Astrocyte of the cerebellum (primary cell): Measurements from ENCODE around the gene MTCH1.

Experiments
- DNase-seq: peaks from one replicate; pipeline ENCODE4 v3.0.0-alpha.2; 2011; ENCODE audit warnings: low read depth
- H3K4me3 ChIP-seq: 2 replicates; pipeline ENCODE4 v1.5.1; 2011; ENCODE audit warnings: mild to moderate bottlenecking, low read depth, low read length, moderate library complexity
- CTCF ChIP-seq: IDR thresholded peaks from 2 replicates; pipeline ENCODE4 v1.5.1; 2012; ENCODE audit warnings: low read length, low read depth, moderate library complexity, mild to moderate bottlenecking; ENCODE audit errors: missing control alignments
- in situ Hi-C: cut with HindIII; loops from 2 replicates; pipeline ENCODE4 v1.10.0; 2017; ENCODE audit warnings: low sequenced_read_pairs

Gene MTCH1

GRCh38 chr6:37008484-37009465, 22.8 kb upstream of the MTCH1 start:
- in situ Hi-C loops, result no loop called here
- no peak overlapping the region for H3K4me3 ChIP-seq
- TF ChIP-seq CTCF, result no peak
- no peak for DNase-seq

DNA sequence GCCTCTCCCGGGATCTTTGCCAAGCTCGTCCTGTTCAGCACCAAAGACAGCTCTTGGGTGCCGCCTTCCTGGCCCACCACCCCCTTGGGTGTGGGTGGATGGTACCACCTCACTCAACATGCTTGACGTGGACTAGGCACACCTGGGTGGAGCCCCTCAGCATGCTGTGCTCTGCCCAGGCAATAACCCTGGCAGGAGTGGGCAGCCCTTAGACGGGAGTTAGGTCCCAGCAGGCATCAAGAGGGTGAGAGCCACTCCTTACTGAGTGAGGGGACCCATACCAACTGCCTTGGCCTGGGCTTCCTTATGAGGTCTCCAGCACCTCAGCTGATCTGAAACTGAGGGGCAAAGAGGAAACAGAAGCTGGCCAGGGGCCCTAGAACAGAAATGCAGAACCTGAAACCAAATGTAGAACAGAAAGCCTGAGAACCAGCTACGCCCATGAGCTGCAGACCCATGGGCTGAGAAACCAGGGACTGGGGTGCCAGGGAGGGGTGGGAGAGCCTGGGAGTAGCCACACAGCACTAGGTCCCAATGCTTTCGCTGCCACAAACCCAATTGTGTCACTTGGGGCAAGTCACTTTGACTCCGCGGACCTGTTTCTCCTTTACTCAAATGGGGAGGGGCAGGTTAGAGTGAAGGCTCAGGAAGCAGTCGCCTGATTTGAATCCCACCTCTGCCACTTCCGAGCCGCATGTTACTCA, 21.5 kb upstream of the MTCH1 start:
- in situ Hi-C loops, result no loop called here
- no peak for DNase-seq
- H3K4me3 ChIP-seq, result no peak overlapping the region
- TF ChIP-seq CTCF, result no peak

- TF ChIP-seq CTCF, result no peak
- no peak for DNase-seq
- H3K4me3 ChIP-seq, result no peak overlapping the region
- in situ Hi-C loops, result no loop called here
These were observed 20.9 kb upstream of the MTCH1 start for GRCh38 chr6:37006793-37007339.

GRCh38 chr6:37005827-37006567, 20.0 kb upstream of the MTCH1 start:
- in situ Hi-C loops, result no loop called here
- no peak overlapping the region for H3K4me3 ChIP-seq
- no peak for TF ChIP-seq CTCF
- no peak for DNase-seq

- in situ Hi-C loops, result no loop called here
- no peak for TF ChIP-seq CTCF
- no peak within 1 kb of the TSS for H3K4me3 ChIP-seq
- no peak for DNase-seq
These were observed 19.2 kb upstream of the MTCH1 start, which contains the start of gene FGD2 for GRCh38 chr6:37005061-37005810. FGD2 (plus strand) TSS chr6:37005655; CDS start chr6:37005818, 163 bp downstream.
